HepG2 (cell line): ENCODE data around the gene KBTBD13. TPM values are rescaled to one million over a fixed set of nuclear protein-coding genes. Genes with fewer than 3 reads are reported as not detected.

Experiments used
- CHD4 ChIP-seq: fragments of 200-600 bp; sonication (generic); IDR thresholded peaks from 2 replicates; pipeline ENCODE4 v1.7.0; 2017; ENCODE audit warnings: mild to moderate bottlenecking, low read length, borderline replicate concordance
- DNMT3B ChIP-seq: conservative IDR thresholded peaks from 2 replicates; pipeline ENCODE4 v1.6.1; 2016; ENCODE audit warnings: missing biosample characterization, control low read depth
- GATAD2A ChIP-seq: IDR thresholded peaks from 2 replicates; pipeline ENCODE4 v1.6.1; 2016
- MAFK ChIP-seq, 2 experiments: IDR thresholded peaks in 1 of 2; conservative IDR thresholded peaks in 1 of 2; 2 replicates each; pipeline ENCODE4 v1.6.1; 2011; ENCODE audit warnings: improper control_type of control experiment in 2 of 2, low read length in 2 of 2
- TCF7 ChIP-seq: sonication (generic); IDR thresholded peaks from 2 replicates; pipeline ENCODE4 v1.6.1; 2016; ENCODE audit warnings: antibody characterized with exemption, low read depth
- ZMYM2 ChIP-seq: sonication (generic); formaldehyde crosslinking; IDR thresholded peaks from 2 replicates; pipeline ENCODE4 v1.8.0; 2022; ENCODE audit warnings: mild to moderate bottlenecking, missing genetic modification reagents
- polyA plus RNA-seq, 8 experiments: library from polyadenylated mRNA; depleted of rRNA in 3 of 8; stranded (reverse) in 7 of 8; unstranded in 1 of 8; fragments of >200 nt; fragmentation: Illumina TruSeq in 4 of 8; extraction: Trizol in 4 of 8; gene quantifications; 2 replicates each; pipeline versions ENCODE4 v1.2.1 to v1.2.3, GENCODE V29; 2011 to 2016; ENCODE audit warnings: low read depth in 4 of 8, missing spikeins in 1 of 8, mixed read lengths in 1 of 8; ENCODE audit not compliant: insufficient read depth in 1 of 8
- total RNA-seq, 5 experiments: library from RNA; depleted of rRNA; stranded (reverse); fragments of >200 nt; fragmentation: Illumina TruSeq; extraction: Trizol; gene quantifications; 2 replicates each; pipeline ENCODE4 v1.2.3, GENCODE V29; 2016; ENCODE audit warnings: low read depth in 1 of 5
- TF ChIP-seq, protein P1 (sequence below): sonication (generic); formaldehyde crosslinking; IDR thresholded peaks from 2 replicates; pipeline ENCODE4 v1.4.0; 2020; ENCODE audit warnings: missing genetic modification reagents, borderline replicate concordance
- TF ChIP-seq, protein P2 (sequence below): sonication (generic); formaldehyde crosslinking; IDR thresholded peaks from 2 replicates; pipeline ENCODE4 v1.4.0; 2020; ENCODE audit warnings: mild to moderate bottlenecking, missing genetic modification reagents
- TF ChIP-seq, protein P3 (sequence below): sonication (generic); formaldehyde crosslinking; IDR thresholded peaks from 2 replicates; pipeline ENCODE4 v1.5.1; 2020; ENCODE audit warnings: mild to moderate bottlenecking, missing genetic modification reagents, moderate library complexity

Gene KBTBD13
- total and polyA plus RNA-seq, 2 of the 13 experiments (the other 11 are each of a cell fraction or from before 2014, with no cell fraction given) = not detected

DNA sequence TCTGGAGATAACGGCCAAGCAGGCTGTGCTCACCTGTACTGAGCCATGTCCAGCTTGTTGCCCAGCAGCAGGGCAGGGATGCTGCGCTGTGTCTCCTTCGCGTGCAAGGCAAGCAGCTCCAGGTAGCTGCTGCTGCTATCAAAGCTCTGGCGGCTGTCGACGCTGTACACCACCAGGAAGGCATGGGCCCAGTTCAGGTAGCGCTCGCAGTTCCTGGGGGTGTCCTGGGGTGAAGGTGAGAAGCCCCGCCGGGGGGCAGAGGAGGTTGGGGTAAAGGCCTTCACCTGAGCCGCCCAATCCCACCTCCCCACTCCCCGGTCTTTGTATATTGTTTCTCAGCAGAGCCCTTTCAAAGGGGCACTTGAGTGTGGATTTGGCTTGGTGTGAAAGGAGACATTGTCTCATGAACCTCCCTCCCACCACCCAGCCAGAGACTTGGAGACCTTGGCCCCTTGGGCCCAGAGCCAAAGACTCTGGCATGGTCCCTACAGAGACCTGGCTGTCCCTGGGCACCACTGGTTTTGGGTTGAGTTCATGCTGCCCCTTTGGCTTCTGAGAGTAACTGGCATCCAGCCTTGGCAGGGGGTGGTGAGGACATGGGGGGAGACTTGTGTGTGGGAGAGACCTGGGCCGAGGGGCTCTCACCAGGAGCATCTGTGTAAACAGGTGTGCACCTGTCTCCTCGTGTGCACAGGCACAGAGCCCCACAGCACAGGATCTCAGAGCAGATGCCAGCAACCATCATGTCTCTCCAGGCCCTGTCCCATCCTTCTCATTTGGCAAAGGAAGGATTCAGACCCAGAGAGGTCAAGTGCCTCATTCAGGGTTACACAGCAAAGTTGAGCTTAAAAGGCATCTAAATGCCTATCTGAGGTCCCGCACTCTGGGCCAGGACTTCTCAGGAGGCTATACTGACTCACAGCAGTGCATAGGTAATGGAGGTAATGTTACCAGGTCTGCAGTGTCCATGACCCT lies 17.9 kb upstream of the KBTBD13 start (continued):
- TF ChIP-seq, protein P1, sequence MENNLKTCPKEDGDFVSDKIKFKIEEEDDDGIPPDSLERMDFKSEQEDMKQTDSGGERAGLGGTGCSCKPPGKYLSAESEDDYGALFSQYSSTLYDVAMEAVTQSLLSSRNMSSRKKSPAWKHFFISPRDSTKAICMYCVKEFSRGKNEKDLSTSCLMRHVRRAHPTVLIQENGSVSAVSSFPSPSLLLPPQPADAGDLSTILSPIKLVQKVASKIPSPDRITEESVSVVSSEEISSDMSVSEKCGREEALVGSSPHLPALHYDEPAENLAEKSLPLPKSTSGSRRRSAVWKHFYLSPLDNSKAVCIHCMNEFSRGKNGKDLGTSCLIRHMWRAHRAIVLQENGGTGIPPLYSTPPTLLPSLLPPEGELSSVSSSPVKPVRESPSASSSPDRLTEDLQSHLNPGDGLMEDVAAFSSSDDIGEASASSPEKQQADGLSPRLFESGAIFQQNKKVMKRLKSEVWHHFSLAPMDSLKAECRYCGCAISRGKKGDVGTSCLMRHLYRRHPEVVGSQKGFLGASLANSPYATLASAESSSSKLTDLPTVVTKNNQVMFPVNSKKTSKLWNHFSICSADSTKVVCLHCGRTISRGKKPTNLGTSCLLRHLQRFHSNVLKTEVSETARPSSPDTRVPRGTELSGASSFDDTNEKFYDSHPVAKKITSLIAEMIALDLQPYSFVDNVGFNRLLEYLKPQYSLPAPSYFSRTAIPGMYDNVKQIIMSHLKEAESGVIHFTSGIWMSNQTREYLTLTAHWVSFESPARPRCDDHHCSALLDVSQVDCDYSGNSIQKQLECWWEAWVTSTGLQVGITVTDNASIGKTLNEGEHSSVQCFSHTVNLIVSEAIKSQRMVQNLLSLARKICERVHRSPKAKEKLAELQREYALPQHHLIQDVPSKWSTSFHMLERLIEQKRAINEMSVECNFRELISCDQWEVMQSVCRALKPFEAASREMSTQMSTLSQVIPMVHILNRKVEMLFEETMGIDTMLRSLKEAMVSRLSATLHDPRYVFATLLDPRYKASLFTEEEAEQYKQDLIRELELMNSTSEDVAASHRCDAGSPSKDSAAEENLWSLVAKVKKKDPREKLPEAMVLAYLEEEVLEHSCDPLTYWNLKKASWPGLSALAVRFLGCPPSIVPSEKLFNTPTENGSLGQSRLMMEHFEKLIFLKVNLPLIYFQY = no peak
- TF ChIP-seq MAFK (conservative IDR thresholded peaks at IDR 0.05 in 1 of 2, IDR thresholded peaks at IDR 0.05 in 1 of 2; ENCODE audit: low read length in 2 of 2) (no peak), CHD4 (no peak), DNMT3B (CRISPR knock-in tag) (no peak), GATAD2A (CRISPR knock-in tag) (0 out of 2 replicates have a peak, but pooled peaks have one; percentile 41), TCF7 (no peak), ZMYM2 (CRISPR knock-in tag) (0 out of 2 replicates have a peak, but pooled peaks have one; percentile 20)
- TF ChIP-seq, protein P2, sequence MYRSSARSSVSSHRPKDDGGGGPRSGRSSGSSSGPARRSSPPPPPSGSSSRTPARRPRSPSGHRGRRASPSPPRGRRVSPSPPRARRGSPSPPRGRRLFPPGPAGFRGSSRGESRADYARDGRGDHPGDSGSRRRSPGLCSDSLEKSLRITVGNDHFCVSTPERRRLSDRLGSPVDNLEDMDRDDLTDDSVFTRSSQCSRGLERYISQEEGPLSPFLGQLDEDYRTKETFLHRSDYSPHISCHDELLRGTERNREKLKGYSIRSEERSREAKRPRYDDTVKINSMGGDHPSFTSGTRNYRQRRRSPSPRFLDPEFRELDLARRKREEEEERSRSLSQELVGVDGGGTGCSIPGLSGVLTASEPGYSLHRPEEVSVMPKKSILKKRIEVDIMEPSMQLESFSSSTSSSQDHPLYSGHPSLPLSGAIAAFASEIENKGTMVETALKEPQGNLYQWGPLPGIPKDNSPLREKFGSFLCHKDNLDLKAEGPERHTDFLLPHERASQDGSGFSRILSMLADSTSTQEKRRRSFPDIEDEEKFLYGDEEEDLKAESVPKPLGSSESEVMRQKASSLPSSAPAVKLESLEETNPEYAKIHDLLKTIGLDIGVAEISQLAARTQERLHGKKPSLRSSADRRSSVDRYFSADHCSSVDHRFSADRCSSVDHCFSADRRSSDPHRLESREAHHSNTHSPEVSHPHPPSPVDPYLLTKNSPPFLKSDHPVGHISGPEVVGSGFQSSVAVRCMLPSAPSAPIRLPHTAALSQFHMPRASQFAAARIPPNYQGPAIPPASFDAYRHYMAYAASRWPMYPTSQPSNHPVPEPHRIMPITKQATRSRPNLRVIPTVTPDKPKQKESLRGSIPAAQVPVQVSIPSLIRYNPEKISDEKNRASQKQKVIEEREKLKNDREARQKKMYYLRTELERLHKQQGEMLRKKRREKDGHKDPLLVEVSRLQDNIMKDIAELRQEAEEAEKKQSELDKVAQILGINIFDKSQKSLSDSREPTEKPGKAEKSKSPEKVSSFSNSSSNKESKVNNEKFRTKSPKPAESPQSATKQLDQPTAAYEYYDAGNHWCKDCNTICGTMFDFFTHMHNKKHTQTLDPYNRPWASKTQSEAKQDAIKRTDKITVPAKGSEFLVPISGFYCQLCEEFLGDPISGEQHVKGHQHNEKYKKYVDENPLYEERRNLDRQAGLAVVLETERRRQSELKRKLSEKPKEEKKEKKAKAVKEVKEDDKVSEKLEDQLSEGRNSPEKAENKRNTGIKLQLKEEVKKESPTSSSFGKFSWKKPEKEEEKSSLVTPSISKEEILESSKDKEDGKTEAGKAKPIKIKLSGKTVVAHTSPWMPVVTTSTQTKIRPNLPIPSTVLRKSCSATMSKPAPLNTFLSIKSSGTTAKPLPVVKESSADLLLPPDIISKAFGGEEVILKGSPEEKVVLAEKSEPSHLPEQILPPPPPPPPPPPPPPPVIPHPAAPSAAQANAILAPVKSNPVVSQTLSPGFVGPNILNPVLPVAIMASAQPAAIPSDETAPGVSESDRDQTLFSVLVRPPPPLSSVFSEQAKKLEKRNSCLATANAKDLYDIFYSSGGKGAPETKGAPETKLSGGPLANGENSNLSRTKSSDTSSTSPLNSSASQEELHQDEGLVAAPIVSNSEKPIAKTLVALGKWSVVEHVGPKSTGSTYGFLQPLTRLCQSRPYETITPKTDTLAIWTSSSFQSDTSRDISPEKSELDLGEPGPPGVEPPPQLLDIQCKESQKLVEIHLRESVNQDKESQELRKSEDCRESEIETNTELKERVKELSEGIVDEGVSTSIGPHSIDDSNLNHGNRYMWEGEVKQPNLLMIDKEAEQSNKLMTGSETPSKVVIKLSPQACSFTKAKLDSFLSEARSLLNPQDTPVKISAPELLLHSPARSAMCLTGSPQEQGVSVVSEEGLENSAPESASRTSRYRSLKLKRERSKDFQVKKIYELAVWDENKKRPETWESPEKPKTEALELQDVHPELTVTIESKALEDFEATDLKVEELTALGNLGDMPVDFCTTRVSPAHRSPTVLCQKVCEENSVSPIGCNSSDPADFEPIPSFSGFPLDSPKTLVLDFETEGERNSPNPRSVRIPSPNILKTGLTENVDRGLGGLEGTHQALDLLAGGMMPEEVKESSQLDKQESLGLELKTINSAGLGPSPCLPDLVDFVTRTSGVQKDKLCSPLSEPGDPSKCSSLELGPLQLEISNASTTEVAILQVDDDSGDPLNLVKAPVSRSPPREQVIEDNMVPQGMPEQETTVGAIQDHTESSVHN (CRISPR knock-in tag) = no peak
- TF ChIP-seq, protein P3, sequence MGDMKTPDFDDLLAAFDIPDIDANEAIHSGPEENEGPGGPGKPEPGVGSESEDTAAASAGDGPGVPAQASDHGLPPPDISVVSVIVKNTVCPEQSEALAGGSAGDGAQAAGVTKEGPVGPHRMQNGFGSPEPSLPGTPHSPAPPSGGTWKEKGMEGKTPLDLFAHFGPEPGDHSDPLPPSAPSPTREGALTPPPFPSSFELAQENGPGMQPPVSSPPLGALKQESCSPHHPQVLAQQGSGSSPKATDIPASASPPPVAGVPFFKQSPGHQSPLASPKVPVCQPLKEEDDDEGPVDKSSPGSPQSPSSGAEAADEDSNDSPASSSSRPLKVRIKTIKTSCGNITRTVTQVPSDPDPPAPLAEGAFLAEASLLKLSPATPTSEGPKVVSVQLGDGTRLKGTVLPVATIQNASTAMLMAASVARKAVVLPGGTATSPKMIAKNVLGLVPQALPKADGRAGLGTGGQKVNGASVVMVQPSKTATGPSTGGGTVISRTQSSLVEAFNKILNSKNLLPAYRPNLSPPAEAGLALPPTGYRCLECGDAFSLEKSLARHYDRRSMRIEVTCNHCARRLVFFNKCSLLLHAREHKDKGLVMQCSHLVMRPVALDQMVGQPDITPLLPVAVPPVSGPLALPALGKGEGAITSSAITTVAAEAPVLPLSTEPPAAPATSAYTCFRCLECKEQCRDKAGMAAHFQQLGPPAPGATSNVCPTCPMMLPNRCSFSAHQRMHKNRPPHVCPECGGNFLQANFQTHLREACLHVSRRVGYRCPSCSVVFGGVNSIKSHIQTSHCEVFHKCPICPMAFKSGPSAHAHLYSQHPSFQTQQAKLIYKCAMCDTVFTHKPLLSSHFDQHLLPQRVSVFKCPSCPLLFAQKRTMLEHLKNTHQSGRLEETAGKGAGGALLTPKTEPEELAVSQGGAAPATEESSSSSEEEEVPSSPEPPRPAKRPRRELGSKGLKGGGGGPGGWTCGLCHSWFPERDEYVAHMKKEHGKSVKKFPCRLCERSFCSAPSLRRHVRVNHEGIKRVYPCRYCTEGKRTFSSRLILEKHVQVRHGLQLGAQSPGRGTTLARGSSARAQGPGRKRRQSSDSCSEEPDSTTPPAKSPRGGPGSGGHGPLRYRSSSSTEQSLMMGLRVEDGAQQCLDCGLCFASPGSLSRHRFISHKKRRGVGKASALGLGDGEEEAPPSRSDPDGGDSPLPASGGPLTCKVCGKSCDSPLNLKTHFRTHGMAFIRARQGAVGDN (CRISPR knock-in tag) = peak; percentile 61
